ENCODE results near the gene PHF21A. TPM values are rescaled to one million over a fixed set of nuclear protein-coding genes. Genes with fewer than 3 reads are reported as not detected.

The PHF21A gene
- total and polyA plus RNA-seq, 2 of the 13 experiments (the other 11 are each of a cell fraction or from before 2014, with no cell fraction given) = 4.1 to 34.6 TPM

DNA sequence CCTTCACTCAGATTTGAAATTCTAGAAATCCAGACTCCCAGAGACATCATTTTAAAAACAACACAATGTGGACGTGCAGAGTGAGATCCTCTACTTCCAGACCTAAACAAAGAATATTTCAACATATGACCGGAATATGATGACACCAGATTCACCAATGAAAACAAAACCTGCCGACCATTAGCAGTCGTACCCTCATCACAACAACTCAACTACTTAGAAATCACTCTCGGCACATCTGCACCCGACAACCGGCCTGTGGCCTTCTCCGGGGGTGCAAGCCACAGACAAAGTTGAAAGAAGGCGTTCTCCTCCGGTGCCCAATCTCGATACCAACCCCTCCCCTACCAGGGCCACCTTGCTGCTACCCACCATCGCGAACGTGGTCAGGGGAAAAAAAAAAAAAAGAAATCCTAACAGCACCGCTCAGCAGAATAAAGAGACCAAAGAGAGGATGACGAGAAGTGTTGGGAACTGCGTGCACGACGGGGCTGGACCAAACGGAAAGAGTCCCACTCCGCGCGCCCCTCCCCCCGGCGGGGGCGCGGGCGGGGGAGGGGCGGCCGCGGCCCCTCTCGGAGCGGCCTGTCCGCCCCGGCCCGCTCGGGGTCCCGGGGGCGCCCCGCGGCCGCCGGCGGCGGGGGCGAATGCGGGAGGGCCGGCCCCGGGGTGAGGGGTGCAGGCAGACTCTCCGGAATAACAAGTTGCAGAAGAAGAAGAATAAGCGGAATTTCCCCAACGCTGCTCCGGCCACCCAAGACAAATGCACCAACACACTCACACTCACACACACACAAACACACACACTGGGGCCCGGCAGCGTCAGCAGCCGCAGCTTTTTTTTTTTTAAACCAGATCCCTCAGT lies 1.7 kb downstream of the PHF21A start (continued):
- TF ChIP-seq, protein P1, sequence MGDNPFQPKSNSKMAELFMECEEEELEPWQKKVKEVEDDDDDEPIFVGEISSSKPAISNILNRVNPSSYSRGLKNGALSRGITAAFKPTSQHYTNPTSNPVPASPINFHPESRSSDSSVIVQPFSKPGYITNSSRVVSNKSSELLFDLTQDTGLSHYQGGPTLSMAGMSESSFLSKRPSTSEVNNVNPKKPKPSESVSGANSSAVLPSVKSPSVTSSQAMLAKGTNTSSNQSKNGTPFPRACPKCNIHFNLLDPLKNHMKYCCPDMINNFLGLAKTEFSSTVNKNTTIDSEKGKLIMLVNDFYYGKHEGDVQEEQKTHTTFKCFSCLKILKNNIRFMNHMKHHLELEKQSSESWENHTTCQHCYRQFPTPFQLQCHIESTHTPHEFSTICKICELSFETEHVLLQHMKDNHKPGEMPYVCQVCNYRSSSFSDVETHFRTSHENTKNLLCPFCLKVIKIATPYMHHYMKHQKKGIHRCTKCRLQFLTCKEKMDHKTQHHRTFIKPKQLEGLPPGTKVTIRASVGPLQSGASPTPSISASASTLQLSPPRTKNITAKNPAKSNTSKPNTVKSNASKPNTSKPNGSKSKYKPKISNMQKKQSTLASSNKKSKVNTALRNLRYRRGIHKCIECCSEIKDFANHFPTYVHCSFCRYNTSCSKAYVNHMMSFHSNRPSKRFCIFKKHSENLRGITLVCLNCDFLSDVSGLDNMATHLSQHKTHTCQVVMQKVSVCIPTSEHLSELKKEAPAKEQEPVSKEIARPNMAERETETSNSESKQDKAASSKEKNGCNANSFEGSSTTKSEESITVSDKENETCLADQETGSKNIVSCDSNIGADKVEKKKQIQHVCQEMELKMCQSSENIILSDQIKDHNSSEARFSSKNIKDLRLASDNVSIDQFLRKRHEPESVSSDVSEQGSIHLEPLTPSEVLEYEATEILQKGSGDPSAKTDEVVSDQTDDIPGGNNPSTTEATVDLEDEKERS (CRISPR knock-in tag; IDR thresholded peaks at IDR 0.05) = no peak
- TF ChIP-seq THAP11 (CRISPR knock-in tag; IDR thresholded peaks at IDR 0.05) (no peak), SOX13 (IDR thresholded peaks at IDR 0.05) (0 out of 2 replicates have a peak, but pooled peaks have one; percentile 3), SOX13 (CRISPR knock-in tag; conservative IDR thresholded peaks at IDR 0.05 in 1 of 2, IDR thresholded peaks at IDR 0.05 in 1 of 2) (peak in 1 of 2 experiments; percentile 65; a peak in 2 of 4 replicates), MED8 (CRISPR knock-in tag; IDR thresholded peaks at IDR 0.05; ENCODE audit: insufficient replicate concordance) (peak; percentile 51), ZNF143 (CRISPR knock-in tag; IDR thresholded peaks at IDR 0.05) (no peak), TARDBP (CRISPR knock-in tag; IDR thresholded peaks at IDR 0.05) (no peak; the same call in 1 of the 2 replicates), BRCA1 (CRISPR knock-in tag; IDR thresholded peaks at IDR 0.05) (peak; percentile 33; the same call in 1 of the 2 replicates), ZFAT (CRISPR knock-in tag; conservative IDR thresholded peaks at IDR 0.05) (no peak), ZNF816 (CRISPR knock-in tag; IDR thresholded peaks at IDR 0.05; ENCODE audit: borderline replicate concordance) (no peak), MXI1 (IDR thresholded peaks at IDR 0.05; ENCODE audit: borderline replicate concordance, low read depth, low read length) (peak; percentile 8; the same call in 1 of the 3 replicates)
- TF ChIP-seq, protein P2, sequence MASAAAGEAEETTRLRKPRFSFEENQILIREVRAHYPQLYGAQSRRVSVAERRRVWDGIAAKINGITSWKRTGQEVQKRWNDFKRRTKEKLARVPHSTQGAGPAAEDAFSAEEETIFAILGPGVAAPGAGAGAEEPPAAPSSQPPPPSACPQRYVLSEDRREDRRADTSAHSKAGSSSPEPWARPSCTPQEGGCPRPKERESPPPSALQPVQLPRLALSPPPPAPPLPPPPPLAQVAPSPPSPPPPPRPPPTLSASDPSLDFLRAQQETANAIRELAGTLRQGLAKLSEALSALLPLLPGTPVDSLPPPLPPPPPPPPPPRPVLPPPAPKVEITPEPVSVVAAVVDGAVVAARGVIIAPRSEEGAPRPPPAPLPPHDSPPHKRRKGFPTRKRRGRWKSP (CRISPR knock-in tag; IDR thresholded peaks at IDR 0.05) = peak; percentile 26; the same call in 1 of the 2 replicates
- TF ChIP-seq, protein P3, sequence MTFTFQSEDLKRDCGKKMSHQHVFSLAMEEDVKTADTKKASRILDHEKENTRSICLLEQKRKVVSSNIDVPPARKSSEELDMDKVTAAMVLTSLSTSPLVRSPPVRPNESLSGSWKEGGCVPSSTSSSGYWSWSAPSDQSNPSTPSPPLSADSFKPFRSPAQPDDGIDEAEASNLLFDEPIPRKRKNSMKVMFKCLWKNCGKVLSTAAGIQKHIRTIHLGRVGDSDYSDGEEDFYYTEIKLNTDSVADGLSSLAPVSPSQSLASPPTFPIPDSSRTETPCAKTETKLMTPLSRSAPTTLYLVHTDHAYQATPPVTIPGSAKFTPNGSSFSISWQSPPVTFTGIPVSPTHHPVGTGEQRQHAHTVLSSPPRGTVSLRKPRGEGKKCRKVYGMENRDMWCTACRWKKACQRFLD (CRISPR knock-in tag; IDR thresholded peaks at IDR 0.05; ENCODE audit: borderline replicate concordance) = no peak
- TF ChIP-seq, protein P4, sequence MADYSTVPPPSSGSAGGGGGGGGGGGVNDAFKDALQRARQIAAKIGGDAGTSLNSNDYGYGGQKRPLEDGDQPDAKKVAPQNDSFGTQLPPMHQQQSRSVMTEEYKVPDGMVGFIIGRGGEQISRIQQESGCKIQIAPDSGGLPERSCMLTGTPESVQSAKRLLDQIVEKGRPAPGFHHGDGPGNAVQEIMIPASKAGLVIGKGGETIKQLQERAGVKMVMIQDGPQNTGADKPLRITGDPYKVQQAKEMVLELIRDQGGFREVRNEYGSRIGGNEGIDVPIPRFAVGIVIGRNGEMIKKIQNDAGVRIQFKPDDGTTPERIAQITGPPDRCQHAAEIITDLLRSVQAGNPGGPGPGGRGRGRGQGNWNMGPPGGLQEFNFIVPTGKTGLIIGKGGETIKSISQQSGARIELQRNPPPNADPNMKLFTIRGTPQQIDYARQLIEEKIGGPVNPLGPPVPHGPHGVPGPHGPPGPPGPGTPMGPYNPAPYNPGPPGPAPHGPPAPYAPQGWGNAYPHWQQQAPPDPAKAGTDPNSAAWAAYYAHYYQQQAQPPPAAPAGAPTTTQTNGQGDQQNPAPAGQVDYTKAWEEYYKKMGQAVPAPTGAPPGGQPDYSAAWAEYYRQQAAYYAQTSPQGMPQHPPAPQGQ (CRISPR knock-in tag; IDR thresholded peaks at IDR 0.05; ENCODE audit: borderline replicate concordance) = no peak
- TF ChIP-seq, protein P5, sequence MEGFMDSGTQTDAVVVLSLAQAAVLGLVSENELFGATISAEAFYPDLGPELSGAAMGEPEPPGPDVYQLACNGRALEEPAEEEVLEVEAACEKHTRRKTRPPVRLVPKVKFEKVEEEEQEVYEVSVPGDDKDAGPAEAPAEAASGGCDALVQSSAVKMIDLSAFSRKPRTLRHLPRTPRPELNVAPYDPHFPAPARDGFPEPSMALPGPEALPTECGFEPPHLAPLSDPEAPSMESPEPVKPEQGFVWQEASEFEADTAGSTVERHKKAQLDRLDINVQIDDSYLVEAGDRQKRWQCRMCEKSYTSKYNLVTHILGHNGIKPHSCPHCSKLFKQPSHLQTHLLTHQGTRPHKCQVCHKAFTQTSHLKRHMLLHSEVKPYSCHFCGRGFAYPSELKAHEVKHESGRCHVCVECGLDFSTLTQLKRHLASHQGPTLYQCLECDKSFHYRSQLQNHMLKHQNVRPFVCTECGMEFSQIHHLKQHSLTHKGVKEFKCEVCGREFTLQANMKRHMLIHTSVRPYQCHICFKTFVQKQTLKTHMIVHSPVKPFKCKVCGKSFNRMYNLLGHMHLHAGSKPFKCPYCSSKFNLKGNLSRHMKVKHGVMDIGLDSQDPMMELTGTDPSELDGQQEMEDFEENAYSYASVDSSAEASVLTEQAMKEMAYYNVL (CRISPR knock-in tag; IDR thresholded peaks at IDR 0.05; ENCODE audit: borderline replicate concordance) = 0 out of 2 replicates have a peak, but pooled peaks have one; percentile 8
- TF ChIP-seq, protein P6, sequence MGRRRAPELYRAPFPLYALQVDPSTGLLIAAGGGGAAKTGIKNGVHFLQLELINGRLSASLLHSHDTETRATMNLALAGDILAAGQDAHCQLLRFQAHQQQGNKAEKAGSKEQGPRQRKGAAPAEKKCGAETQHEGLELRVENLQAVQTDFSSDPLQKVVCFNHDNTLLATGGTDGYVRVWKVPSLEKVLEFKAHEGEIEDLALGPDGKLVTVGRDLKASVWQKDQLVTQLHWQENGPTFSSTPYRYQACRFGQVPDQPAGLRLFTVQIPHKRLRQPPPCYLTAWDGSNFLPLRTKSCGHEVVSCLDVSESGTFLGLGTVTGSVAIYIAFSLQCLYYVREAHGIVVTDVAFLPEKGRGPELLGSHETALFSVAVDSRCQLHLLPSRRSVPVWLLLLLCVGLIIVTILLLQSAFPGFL (CRISPR knock-in tag; IDR thresholded peaks at IDR 0.05) = no peak
